ENCODE data around the gene F10. TPM values are rescaled to one million over a fixed set of nuclear protein-coding genes. Genes with fewer than 3 reads are reported as not detected.

The F10 gene
- total RNA-seq, 4 donors from 2014 or later: 4.1 to 22.5 (median 11.8) TPM

GRCh38 chr13:113151745-113152690, 29.4 kb downstream of the F10 start:
- no peaks in the 10 kb centered on the region for H3K36me3 ChIP-seq
- no peaks in the 10 kb centered on the region for H3K9me3 ChIP-seq
- peak overlapping the region in 1 of 4 donors; percentile 47 for H3K4me3 ChIP-seq
- TF ChIP-seq POLR2A (IDR thresholded peaks at IDR 0.05) (no peak), CTCF (IDR thresholded peaks at IDR 0.05) (no peak)
- H3K4me1 ChIP-seq: peaks cover 0 to 17% (median 11%) of the 10 kb centered on the region in 4 donors
- H3K27ac ChIP-seq: no peak overlapping the region
- H3K27me3 ChIP-seq: no peaks in the 10 kb centered on the region
- peak in 1 of 3 donors; percentile 49 for DNase-seq

- peak overlapping the region in 3 of 4 donors; percentile 46 to 50 (median 47) for H3K4me3 ChIP-seq
- DNase-seq: no peak
- H3K27ac ChIP-seq: no peak overlapping the region
- H3K27me3 ChIP-seq: no peaks in the 10 kb centered on the region
- H3K36me3 ChIP-seq: no peaks in the 10 kb centered on the region
- TF ChIP-seq POLR2A (IDR thresholded peaks at IDR 0.05): no peak
- TF ChIP-seq CTCF (IDR thresholded peaks at IDR 0.05): no peak
- no peaks in the 10 kb centered on the region for H3K9me3 ChIP-seq
- H3K4me1 ChIP-seq: peaks cover 0 to 17% (median 11%) of the 10 kb centered on the region in 4 donors
Measured at GRCh38 chr13:113152691-113152983, 30.0 kb downstream of the F10 start.

GRCh38 chr13:113152984-113153809, 30.6 kb downstream of the F10 start:
- TF ChIP-seq POLR2A (IDR thresholded peaks at IDR 0.05) (no peak), CTCF (IDR thresholded peaks at IDR 0.05) (no peak)
- Histone ChIP-seq H3K36me3 (no peaks in the 10 kb centered on the region), H3K4me1 (peaks cover 0 to 17% (median 11%) of the 10 kb centered on the region in 4 donors), H3K27ac (peak overlapping the region; percentile 38 to 56 (median 47)), H3K9me3 (no peaks in the 10 kb centered on the region), H3K4me3 (peak overlapping the region; percentile 31 to 50 (median 46)), H3K27me3 (no peaks in the 10 kb centered on the region)
- DNase-seq: peak; percentile 29 to 68 (median 59)

- Histone ChIP-seq H3K9me3 (no peaks in the 10 kb centered on the region), H3K27me3 (no peaks in the 10 kb centered on the region), H3K36me3 (no peaks in the 10 kb centered on the region), H3K4me1 (peaks cover 0 to 17% (median 11%) of the 10 kb centered on the region in 4 donors), H3K4me3 (peak overlapping the region; percentile 31 to 50 (median 46)), H3K27ac (peak overlapping the region; percentile 38 to 56 (median 47))
- TF ChIP-seq POLR2A (IDR thresholded peaks at IDR 0.05) (no peak), CTCF (IDR thresholded peaks at IDR 0.05) (no peak)
- peak; percentile 72 to 83 (median 83) for DNase-seq
Measured at GRCh38 chr13:113153810-113154748, 31.5 kb downstream of the F10 start.

GRCh38 chr13:113155201-113155600, 32.6 kb downstream of the F10 start:
- H3K4me3 ChIP-seq: no peak overlapping the region
- no peak for DNase-seq
- no peaks in the 10 kb centered on the region for H3K36me3 ChIP-seq
- H3K4me1 ChIP-seq: peaks cover 0 to 17% (median 11%) of the 10 kb centered on the region in 4 donors
- H3K9me3 ChIP-seq: no peaks in the 10 kb centered on the region
- no peaks in the 10 kb centered on the region for H3K27me3 ChIP-seq
- no peak overlapping the region for H3K27ac ChIP-seq
- TF ChIP-seq CTCF (IDR thresholded peaks at IDR 0.05) (no peak), POLR2A (IDR thresholded peaks at IDR 0.05) (no peak)
